ENCODE results near the gene EFHC1. TPM values are rescaled to one million over a fixed set of nuclear protein-coding genes. Genes with fewer than 3 reads are reported as not detected.
"Not testable (repeated sequence)": the region's sequence is repeated elsewhere in the genome, so short reads cannot be mapped to it uniquely, and the experiment has no call there.

The EFHC1 gene
- total RNA-seq, 1 donor from 2014 or later: 43.6 TPM

- Mint-ChIP-seq H3K27ac (no peak overlapping the region), H3K4me3 (ENCODE audit: low read depth) (no peak overlapping the region), H3K27me3 (no peaks in the 10 kb centered on the region), H3K4me1 (ENCODE audit: low read depth) (no peaks in the 10 kb centered on the region), H3K9me3 (ENCODE audit: low read depth) (peaks cover 10% of the 10 kb centered on the region), H3K36me3 (ENCODE audit: insufficient read depth) (peaks cover 22% of the 10 kb centered on the region)
- DNase-seq (ENCODE audit: low spot score, unreplicated experiment): no peak
- TF ChIP-seq, protein P1, sequence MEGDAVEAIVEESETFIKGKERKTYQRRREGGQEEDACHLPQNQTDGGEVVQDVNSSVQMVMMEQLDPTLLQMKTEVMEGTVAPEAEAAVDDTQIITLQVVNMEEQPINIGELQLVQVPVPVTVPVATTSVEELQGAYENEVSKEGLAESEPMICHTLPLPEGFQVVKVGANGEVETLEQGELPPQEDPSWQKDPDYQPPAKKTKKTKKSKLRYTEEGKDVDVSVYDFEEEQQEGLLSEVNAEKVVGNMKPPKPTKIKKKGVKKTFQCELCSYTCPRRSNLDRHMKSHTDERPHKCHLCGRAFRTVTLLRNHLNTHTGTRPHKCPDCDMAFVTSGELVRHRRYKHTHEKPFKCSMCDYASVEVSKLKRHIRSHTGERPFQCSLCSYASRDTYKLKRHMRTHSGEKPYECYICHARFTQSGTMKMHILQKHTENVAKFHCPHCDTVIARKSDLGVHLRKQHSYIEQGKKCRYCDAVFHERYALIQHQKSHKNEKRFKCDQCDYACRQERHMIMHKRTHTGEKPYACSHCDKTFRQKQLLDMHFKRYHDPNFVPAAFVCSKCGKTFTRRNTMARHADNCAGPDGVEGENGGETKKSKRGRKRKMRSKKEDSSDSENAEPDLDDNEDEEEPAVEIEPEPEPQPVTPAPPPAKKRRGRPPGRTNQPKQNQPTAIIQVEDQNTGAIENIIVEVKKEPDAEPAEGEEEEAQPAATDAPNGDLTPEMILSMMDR (IDR thresholded peaks at IDR 0.05; ENCODE audit: unreplicated experiment): no peak
Measured at GRCh38 chr6:52438926-52439325, 18.8 kb downstream of the EFHC1 start.

- no peak for DNase-seq (ENCODE audit: low spot score, unreplicated experiment)
- H3K27ac Mint-ChIP-seq: no peak overlapping the region
- TF ChIP-seq, protein P1 (IDR thresholded peaks at IDR 0.05; ENCODE audit: unreplicated experiment): no peak
- H3K9me3 Mint-ChIP-seq (ENCODE audit: low read depth): peaks cover 14% of the 10 kb centered on the region
- no peaks in the 10 kb centered on the region for H3K27me3 Mint-ChIP-seq
- H3K4me1 Mint-ChIP-seq (ENCODE audit: low read depth): peaks cover 4% of the 10 kb centered on the region
- H3K4me3 Mint-ChIP-seq (ENCODE audit: low read depth): no peak overlapping the region
- peaks cover 16% of the 10 kb centered on the region for H3K36me3 Mint-ChIP-seq (ENCODE audit: insufficient read depth)
Measured at GRCh38 chr6:52454556-52454955, 34.4 kb downstream of the EFHC1 start.

DNA sequence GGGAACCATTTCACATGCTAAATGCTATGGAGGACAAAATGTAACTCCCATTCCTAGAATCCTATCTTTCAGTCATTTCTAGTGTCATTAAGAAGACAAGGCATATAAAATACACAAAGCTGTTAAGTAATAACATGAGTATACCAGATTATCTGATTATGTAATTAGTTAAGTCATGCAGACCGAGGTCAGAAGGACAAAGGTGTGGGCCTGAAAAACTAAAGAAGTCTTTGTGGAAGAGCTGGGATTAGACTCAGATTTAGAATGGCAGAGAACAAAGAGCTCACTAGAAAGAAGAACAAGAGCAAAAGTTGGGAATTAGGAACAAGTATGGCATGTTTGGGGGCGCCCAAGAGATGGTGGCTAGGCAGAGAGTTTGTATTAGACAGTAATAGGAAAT, 37.0 kb downstream of the EFHC1 start:
- H3K27me3 Mint-ChIP-seq: no peaks in the 10 kb centered on the region
- TF ChIP-seq, protein P1 (IDR thresholded peaks at IDR 0.05; ENCODE audit: unreplicated experiment): no peak
- H3K27ac Mint-ChIP-seq: no peak overlapping the region
- no peaks in the 10 kb centered on the region for H3K4me1 Mint-ChIP-seq (ENCODE audit: low read depth)
- DNase-seq (ENCODE audit: low spot score, unreplicated experiment): no peak
- H3K4me3 Mint-ChIP-seq (ENCODE audit: low read depth): no peak overlapping the region
- peaks cover 5% of the 10 kb centered on the region for H3K36me3 Mint-ChIP-seq (ENCODE audit: insufficient read depth)
- H3K9me3 Mint-ChIP-seq (ENCODE audit: low read depth): peaks cover 4% of the 10 kb centered on the region

- H3K27me3 Mint-ChIP-seq; H3K4me3 Mint-ChIP-seq (ENCODE audit: low read depth); H3K4me1 Mint-ChIP-seq (ENCODE audit: low read depth); H3K9me3 Mint-ChIP-seq (ENCODE audit: low read depth); H3K27ac Mint-ChIP-seq; H3K36me3 Mint-ChIP-seq (ENCODE audit: insufficient read depth); DNase-seq (ENCODE audit: low spot score, unreplicated experiment): not testable (repeated sequence)
Measured at GRCh38 chr6:52461194-52461593, 41.1 kb downstream of the EFHC1 start.

GRCh38 chr6:52474173-52474572, 54.0 kb downstream of the EFHC1 start:
- no peak overlapping the region for H3K27ac Mint-ChIP-seq
- TF ChIP-seq, protein P1 (IDR thresholded peaks at IDR 0.05; ENCODE audit: unreplicated experiment): no peak
- H3K36me3 Mint-ChIP-seq (ENCODE audit: insufficient read depth): peaks cover 2% of the 10 kb centered on the region
- H3K4me3 Mint-ChIP-seq (ENCODE audit: low read depth): no peak overlapping the region
- DNase-seq (ENCODE audit: low spot score, unreplicated experiment): no peak
- H3K27me3 Mint-ChIP-seq: no peaks in the 10 kb centered on the region
- H3K9me3 Mint-ChIP-seq (ENCODE audit: low read depth): no peaks in the 10 kb centered on the region
- no peaks in the 10 kb centered on the region for H3K4me1 Mint-ChIP-seq (ENCODE audit: low read depth)

GRCh38 chr6:52475307-52475706, 55.2 kb downstream of the EFHC1 start:
- peaks cover 1% of the 10 kb centered on the region for H3K36me3 Mint-ChIP-seq (ENCODE audit: insufficient read depth)
- no peaks in the 10 kb centered on the region for H3K27me3 Mint-ChIP-seq
- no peaks in the 10 kb centered on the region for H3K4me1 Mint-ChIP-seq (ENCODE audit: low read depth)
- H3K27ac Mint-ChIP-seq: no peak overlapping the region
- no peak for DNase-seq (ENCODE audit: low spot score, unreplicated experiment)
- no peak overlapping the region for H3K4me3 Mint-ChIP-seq (ENCODE audit: low read depth)
- TF ChIP-seq, protein P1 (IDR thresholded peaks at IDR 0.05; ENCODE audit: unreplicated experiment): no peak
- H3K9me3 Mint-ChIP-seq (ENCODE audit: low read depth): no peaks in the 10 kb centered on the region
